ENCODE results near the gene C1orf21.

C1orf21 gene

DNA sequence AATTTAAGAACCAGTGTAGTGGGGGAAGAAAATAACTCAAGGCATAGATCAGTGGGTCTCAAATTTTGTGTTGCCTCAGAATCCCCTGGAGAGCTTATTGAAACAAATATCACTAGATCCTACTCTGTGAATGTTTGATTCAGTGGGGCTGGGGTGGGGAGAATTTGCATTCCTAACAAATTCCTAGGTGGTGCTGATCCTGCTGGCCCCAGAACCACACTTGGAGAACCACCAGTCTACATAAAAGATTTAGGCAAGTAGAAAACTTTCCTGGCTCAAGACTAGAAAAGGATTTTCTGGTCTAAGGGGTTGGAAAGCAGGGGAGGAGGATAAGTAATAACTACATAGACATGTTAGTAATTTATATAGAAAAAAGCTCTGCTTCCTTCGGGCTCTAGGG, 34.1 kb upstream of the C1orf21 start:
- TF ChIP-seq GLIS3 (CRISPR knock-in tag; IDR thresholded peaks at IDR 0.05) (no peak), ESRRG (CRISPR knock-in tag; IDR thresholded peaks at IDR 0.05) (no peak), ARNTL (CRISPR knock-in tag; IDR thresholded peaks at IDR 0.05; ENCODE audit: borderline replicate concordance, low read depth) (no peak), ZNF70 (CRISPR knock-in tag; IDR thresholded peaks at IDR 0.05) (no peak)
- no peak for ATAC-seq

DNA sequence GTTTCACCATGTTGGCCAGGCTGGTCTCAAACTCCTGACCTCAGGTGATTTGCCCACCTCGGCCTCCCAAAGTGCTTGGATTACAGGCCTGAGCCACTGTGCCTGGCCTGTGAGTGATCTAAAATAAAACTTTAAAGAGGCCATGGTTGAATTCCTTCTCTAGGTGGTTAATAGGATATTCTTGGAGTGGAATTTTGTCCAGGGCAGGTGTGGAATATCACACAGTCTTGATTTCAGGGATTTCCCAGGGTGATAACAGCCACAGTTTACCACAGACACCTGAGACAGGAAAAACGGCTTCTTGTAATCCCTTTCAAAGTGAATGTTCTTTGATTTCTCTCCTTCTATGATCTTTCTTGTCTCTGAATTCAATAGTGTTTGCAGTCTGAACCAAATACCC, 32.1 kb upstream of the C1orf21 start:
- ATAC-seq = no peak
- TF ChIP-seq ZC3H10 (CRISPR knock-in tag; IDR thresholded peaks at IDR 0.05) (no peak), ISL1 (CRISPR knock-in tag; IDR thresholded peaks at IDR 0.05) (no peak), TOX (CRISPR knock-in tag; IDR thresholded peaks at IDR 0.05; ENCODE audit: borderline replicate concordance) (no peak), CSDC2 (CRISPR knock-in tag; IDR thresholded peaks at IDR 0.05) (no peak), ZNF565 (CRISPR knock-in tag; conservative IDR thresholded peaks at IDR 0.05; ENCODE audit: low read depth) (no peak), ZNF8 (CRISPR knock-in tag; IDR thresholded peaks at IDR 0.05) (no peak), BACH2 (CRISPR knock-in tag; IDR thresholded peaks at IDR 0.05; ENCODE audit: borderline replicate concordance) (no peak)
- TF ChIP-seq, protein P1, sequence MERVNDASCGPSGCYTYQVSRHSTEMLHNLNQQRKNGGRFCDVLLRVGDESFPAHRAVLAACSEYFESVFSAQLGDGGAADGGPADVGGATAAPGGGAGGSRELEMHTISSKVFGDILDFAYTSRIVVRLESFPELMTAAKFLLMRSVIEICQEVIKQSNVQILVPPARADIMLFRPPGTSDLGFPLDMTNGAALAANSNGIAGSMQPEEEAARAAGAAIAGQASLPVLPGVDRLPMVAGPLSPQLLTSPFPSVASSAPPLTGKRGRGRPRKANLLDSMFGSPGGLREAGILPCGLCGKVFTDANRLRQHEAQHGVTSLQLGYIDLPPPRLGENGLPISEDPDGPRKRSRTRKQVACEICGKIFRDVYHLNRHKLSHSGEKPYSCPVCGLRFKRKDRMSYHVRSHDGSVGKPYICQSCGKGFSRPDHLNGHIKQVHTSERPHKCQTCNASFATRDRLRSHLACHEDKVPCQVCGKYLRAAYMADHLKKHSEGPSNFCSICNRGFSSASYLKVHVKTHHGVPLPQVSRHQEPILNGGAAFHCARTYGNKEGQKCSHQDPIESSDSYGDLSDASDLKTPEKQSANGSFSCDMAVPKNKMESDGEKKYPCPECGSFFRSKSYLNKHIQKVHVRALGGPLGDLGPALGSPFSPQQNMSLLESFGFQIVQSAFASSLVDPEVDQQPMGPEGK (CRISPR knock-in tag; IDR thresholded peaks at IDR 0.05; ENCODE audit: borderline replicate concordance) = no peak
- TF ChIP-seq, protein P2, sequence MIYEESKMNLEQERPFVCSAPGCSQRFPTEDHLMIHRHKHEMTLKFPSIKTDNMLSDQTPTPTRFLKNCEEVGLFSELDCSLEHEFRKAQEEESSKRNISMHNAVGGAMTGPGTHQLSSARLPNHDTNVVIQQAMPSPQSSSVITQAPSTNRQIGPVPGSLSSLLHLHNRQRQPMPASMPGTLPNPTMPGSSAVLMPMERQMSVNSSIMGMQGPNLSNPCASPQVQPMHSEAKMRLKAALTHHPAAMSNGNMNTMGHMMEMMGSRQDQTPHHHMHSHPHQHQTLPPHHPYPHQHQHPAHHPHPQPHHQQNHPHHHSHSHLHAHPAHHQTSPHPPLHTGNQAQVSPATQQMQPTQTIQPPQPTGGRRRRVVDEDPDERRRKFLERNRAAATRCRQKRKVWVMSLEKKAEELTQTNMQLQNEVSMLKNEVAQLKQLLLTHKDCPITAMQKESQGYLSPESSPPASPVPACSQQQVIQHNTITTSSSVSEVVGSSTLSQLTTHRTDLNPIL (CRISPR knock-in tag; IDR thresholded peaks at IDR 0.05; ENCODE audit: low read depth) = no peak
- TF ChIP-seq, protein P3, sequence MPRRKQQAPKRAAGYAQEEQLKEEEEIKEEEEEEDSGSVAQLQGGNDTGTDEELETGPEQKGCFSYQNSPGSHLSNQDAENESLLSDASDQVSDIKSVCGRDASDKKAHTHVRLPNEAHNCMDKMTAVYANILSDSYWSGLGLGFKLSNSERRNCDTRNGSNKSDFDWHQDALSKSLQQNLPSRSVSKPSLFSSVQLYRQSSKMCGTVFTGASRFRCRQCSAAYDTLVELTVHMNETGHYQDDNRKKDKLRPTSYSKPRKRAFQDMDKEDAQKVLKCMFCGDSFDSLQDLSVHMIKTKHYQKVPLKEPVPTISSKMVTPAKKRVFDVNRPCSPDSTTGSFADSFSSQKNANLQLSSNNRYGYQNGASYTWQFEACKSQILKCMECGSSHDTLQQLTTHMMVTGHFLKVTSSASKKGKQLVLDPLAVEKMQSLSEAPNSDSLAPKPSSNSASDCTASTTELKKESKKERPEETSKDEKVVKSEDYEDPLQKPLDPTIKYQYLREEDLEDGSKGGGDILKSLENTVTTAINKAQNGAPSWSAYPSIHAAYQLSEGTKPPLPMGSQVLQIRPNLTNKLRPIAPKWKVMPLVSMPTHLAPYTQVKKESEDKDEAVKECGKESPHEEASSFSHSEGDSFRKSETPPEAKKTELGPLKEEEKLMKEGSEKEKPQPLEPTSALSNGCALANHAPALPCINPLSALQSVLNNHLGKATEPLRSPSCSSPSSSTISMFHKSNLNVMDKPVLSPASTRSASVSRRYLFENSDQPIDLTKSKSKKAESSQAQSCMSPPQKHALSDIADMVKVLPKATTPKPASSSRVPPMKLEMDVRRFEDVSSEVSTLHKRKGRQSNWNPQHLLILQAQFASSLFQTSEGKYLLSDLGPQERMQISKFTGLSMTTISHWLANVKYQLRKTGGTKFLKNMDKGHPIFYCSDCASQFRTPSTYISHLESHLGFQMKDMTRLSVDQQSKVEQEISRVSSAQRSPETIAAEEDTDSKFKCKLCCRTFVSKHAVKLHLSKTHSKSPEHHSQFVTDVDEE (CRISPR knock-in tag; IDR thresholded peaks at IDR 0.05) = no peak

DNA sequence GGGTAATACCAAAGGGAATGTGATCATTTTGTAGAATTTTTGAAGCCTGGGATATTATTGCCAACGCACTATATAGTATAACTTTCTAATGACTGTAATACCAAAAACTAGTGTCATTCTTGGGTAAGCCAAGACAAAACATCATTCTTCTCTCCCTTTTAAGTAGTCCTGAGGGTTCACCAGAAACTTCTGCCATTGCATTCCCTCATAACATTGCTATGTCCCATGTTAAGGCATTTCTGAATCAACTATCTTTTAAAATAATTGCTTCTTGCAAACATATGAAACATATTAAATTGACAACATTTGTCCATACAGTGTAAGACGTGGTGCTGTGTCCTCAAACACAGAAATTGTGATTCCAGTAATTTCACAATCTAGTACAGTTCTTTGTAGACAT, 29.9 kb upstream of the C1orf21 start:
- TF ChIP-seq ZFP30 (CRISPR knock-in tag; IDR thresholded peaks at IDR 0.05) (no peak), ZC3H10 (CRISPR knock-in tag; IDR thresholded peaks at IDR 0.05) (no peak), ESRRG (CRISPR knock-in tag; IDR thresholded peaks at IDR 0.05) (no peak), PPARA (CRISPR knock-in tag; IDR thresholded peaks at IDR 0.05; ENCODE audit: borderline replicate concordance) (no peak), TCF4 (CRISPR knock-in tag; IDR thresholded peaks at IDR 0.05; ENCODE audit: borderline replicate concordance) (no peak), GLIS3 (CRISPR knock-in tag; IDR thresholded peaks at IDR 0.05) (no peak)
- no peak for ATAC-seq

DNA sequence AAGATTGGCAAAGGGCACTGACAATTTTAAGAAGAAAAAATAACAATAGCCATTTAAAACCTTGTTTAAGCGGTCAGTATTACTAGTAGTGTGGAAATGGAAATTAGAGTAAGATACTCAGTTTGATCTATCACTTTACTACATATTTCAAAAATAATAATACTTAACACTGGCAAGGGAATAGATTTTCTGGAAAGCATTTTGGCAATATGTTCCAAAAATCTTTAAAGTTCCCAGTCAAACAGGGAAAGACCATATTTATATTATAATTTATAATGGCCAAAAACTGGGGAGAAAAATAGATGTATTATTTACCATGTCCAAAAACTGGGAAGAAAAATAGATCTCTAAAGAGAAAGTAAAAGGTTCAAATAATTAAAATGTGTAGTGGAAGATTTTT, 28.6 kb upstream of the C1orf21 start:
- TF ChIP-seq, protein P2 (CRISPR knock-in tag; IDR thresholded peaks at IDR 0.05; ENCODE audit: low read depth) = no peak
- TF ChIP-seq ISL1 (CRISPR knock-in tag; IDR thresholded peaks at IDR 0.05) (no peak), CSDC2 (CRISPR knock-in tag; IDR thresholded peaks at IDR 0.05) (no peak), ZC3H10 (CRISPR knock-in tag; IDR thresholded peaks at IDR 0.05) (no peak), OSR1 (CRISPR knock-in tag; IDR thresholded peaks at IDR 0.05) (no peak), ZFP3 (CRISPR knock-in tag; IDR thresholded peaks at IDR 0.05) (no peak), ARNTL (CRISPR knock-in tag; IDR thresholded peaks at IDR 0.05; ENCODE audit: borderline replicate concordance, low read depth) (no peak), ZNF565 (CRISPR knock-in tag; conservative IDR thresholded peaks at IDR 0.05; ENCODE audit: low read depth) (no peak), ZFP30 (CRISPR knock-in tag; IDR thresholded peaks at IDR 0.05) (no peak), GLIS3 (CRISPR knock-in tag; IDR thresholded peaks at IDR 0.05) (no peak), BACH2 (CRISPR knock-in tag; IDR thresholded peaks at IDR 0.05; ENCODE audit: borderline replicate concordance) (no peak), SNAI2 (CRISPR knock-in tag; IDR thresholded peaks at IDR 0.05) (no peak), TOX (CRISPR knock-in tag; IDR thresholded peaks at IDR 0.05; ENCODE audit: borderline replicate concordance) (no peak), TCF4 (CRISPR knock-in tag; IDR thresholded peaks at IDR 0.05; ENCODE audit: borderline replicate concordance) (no peak), PPARA (CRISPR knock-in tag; IDR thresholded peaks at IDR 0.05; ENCODE audit: borderline replicate concordance) (no peak), ZNF8 (CRISPR knock-in tag; IDR thresholded peaks at IDR 0.05) (no peak)
- TF ChIP-seq, protein P3 (CRISPR knock-in tag; IDR thresholded peaks at IDR 0.05) = no peak
- TF ChIP-seq, protein P1 (CRISPR knock-in tag; IDR thresholded peaks at IDR 0.05; ENCODE audit: borderline replicate concordance) = no peak
- TF ChIP-seq, protein P4, sequence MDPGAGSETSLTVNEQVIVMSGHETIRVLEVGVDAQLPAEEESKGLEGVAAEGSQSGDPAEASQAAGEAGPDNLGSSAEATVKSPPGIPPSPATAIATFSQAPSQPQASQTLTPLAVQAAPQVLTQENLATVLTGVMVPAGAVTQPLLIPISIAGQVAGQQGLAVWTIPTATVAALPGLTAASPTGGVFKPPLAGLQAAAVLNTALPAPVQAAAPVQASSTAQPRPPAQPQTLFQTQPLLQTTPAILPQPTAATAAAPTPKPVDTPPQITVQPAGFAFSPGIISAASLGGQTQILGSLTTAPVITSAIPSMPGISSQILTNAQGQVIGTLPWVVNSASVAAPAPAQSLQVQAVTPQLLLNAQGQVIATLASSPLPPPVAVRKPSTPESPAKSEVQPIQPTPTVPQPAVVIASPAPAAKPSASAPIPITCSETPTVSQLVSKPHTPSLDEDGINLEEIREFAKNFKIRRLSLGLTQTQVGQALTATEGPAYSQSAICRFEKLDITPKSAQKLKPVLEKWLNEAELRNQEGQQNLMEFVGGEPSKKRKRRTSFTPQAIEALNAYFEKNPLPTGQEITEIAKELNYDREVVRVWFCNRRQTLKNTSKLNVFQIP (CRISPR knock-in tag; IDR thresholded peaks at IDR 0.05; ENCODE audit: borderline replicate concordance, low read depth) = no peak
- ATAC-seq = no peak
